Stimulated activated CD4-positive, alpha-beta T cell treated with anti-CD3 and anti-CD28 coated beads, Interleukin-12 subunit alpha, Interleukin-12 subunit beta, amount 100 ng/mL, for 24 hours (primary cell): ENCODE results near the gene AACS.

Experiments
- DNase-seq, 2 experiments: peaks; one replicate each; pipeline ENCODE4 v3.0.0-alpha.2; 2020; ENCODE audit warnings: low read depth in 2 of 2

AACS gene

GRCh38 chr12:125185740-125186470 is 120.7 kb downstream of the AACS start, which contains the start of gene TMEM132B:
Gene TMEM132B (plus strand): TSS chr12:125186386.
- peak in 1 of 2 experiments; percentile 63 for DNase-seq

- DNase-seq, result no peak
Observed at GRCh38 chr12:125186471-125187147, 121.4 kb downstream of the AACS start.

GRCh38 chr12:125187148-125187745 is 122.0 kb downstream of the AACS start:
- no peak for DNase-seq

GRCh38 chr12:125187780-125188741 is 122.8 kb downstream of the AACS start:
- no peak for DNase-seq

- no peak for DNase-seq
Observed at GRCh38 chr12:125189015-125189414, 123.8 kb downstream of the AACS start.

- no peak for DNase-seq
Observed at GRCh38 chr12:125189502-125189901, 124.3 kb downstream of the AACS start.

- no peak for DNase-seq
Observed at GRCh38 chr12:125191361-125192087, 126.3 kb downstream of the AACS start.

GRCh38 chr12:125192690-125193221 is 127.5 kb downstream of the AACS start:
- DNase-seq, result no peak
